ENCODE data around the gene NFE2L1.
"Not testable (repeated sequence)": the region's sequence is repeated elsewhere in the genome, so short reads cannot be mapped to it uniquely, and the experiment has no call there.

The NFE2L1 gene

GRCh38 chr17:48023400-48024148 is 24.6 kb upstream of the NFE2L1 start:
- DNase-seq, result peak; percentile 69

GRCh38 chr17:48024149-48025039 is 23.8 kb upstream of the NFE2L1 start:
- peak; percentile 63 for DNase-seq

DNA sequence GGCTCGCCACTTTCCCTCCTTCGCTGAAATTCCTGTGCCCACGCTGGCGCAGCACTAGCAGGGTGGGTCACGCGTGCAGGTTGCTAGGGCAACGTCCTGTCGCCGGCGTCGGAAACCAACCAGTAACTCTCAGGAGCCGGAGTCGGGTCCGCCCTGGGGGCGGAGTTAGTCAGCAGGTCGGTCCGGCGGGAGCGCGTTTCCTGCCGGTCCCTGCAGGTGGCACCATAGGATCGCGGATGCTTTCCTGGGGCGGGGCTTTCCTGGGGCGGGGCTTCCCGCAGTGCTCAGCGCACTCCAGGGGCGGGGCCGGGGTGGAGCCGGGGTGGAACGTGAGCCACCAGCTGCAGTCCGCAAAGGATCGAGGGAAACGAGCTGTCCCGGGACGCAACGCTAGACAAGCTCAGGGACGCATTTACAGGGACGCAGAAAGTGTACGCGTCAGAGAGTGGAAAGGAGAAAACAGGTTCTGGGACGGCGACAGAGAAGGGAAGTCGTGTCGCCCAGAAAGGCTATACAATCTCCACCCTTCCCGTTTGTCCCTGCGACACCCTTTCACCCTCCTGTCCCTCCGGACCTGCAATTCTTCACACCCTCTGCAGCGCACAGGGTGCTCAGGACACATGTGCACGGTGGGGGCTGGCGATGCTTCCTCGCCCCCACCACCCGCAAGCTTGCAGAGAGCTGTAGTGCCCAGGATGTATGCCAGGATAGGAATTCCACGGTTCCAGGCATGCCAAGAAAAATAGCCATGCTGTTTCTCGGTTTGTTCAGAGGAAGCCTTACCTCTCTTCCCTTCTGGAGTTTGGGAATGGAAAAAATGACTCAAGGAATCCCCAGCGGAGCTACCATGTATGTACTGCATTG is 22.9 kb upstream of the NFE2L1 start:
- peak; percentile 98 for DNase-seq

- DNase-seq, result no peak
Observed at GRCh38 chr17:48025904-48026501, 22.2 kb upstream of the NFE2L1 start.

DNA sequence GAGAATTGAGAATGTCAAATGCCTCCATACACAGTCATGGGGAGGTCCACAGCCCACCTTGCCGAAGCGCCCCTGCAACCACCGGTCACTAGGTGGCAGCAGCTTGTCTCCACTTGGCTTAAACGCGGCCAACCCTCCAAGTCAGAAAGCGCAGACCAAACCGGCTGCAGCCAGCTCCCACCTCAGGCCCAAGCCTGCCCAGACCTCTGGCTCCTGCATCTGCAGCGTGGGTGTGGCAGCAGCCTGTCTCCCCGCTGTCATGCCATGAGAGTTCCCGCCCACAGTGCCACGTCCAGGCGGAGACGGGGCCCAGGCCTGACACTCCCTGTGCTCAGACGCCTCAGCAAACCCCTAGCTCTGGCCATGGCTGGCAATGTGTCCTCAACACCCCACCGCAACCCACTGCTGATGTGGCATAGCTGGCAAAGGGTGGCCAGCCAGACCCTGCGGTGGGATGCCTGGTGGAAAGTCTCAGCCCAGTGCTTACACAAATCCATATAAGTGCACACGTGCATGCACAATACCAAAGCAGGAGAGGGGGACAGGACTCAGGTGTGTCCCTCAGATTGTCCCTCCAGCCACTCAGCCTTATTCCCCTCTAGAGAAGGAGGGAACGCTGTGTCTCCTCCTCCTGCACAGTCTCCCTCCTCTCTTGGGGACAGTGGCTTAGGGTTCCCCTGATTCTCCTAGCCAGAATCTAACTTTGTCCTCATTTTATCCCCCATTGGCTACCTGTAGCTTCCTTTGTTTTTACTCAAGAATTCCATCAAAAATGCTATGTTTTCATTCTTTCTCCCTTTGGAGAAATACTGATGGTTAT is 21.4 kb upstream of the NFE2L1 start:
- DNase-seq, result peak; percentile 84

- no peak for DNase-seq
Observed at GRCh38 chr17:48027322-48027981, 20.7 kb upstream of the NFE2L1 start.

- DNase-seq, result no peak
Observed at GRCh38 chr17:48028736-48029135, 19.4 kb upstream of the NFE2L1 start.

DNA sequence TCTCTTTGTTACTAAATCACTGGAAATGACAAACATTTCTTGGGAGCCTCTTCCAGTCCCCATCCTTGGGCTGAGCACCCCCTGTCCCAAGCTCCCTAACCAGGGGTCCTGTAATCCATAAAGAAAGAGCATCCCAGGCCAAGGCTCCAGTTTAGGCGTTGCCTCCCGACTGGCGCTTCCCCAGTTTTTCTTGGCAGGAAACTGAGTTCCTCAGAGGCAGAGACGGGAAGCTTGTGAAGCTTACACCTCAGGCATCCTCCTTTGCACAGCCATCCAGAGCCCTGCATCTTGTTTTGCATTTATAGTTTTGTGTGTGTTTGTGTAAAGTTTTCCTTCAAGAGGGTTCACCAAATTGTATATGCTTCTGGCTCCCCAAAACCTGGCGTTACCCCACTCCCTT is 17.6 kb upstream of the NFE2L1 start:
- no peak for DNase-seq

- DNase-seq, result no peak
Observed at GRCh38 chr17:48031966-48032365, 16.2 kb upstream of the NFE2L1 start.

DNA sequence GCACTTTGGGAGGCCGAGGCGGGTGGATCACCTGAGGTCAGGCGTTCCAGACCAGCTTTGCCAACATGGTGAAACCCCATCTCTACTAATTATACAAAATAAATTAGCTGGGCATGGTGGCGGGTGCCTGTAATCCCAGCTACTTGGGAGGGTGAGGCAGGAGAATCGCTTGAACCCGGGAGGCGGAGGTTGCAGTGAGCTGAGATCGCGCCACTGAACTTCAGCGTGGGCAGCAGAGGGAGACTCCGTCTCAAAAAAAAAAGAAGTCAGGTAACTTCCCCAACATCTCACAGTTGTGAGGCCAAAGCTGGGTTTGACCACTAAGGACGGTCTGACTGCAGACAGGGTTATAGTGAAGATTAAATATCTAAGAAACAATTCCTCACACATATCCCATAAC is 13.4 kb upstream of the NFE2L1 start:
- not testable (repeated sequence) for DNase-seq

GRCh38 chr17:48036693-48037035 is 11.5 kb upstream of the NFE2L1 start:
- no peak for DNase-seq

- DNase-seq, result peak; percentile 76
Observed at GRCh38 chr17:48037036-48037837, 10.9 kb upstream of the NFE2L1 start, which contains the start of gene COPZ2. COPZ2 (minus strand) TSS chr17:48037797; CDS start chr17:48037777, 20 bp downstream.

GRCh38 chr17:48037838-48038323 is 10.3 kb upstream of the NFE2L1 start:
- no peak for DNase-seq

DNA sequence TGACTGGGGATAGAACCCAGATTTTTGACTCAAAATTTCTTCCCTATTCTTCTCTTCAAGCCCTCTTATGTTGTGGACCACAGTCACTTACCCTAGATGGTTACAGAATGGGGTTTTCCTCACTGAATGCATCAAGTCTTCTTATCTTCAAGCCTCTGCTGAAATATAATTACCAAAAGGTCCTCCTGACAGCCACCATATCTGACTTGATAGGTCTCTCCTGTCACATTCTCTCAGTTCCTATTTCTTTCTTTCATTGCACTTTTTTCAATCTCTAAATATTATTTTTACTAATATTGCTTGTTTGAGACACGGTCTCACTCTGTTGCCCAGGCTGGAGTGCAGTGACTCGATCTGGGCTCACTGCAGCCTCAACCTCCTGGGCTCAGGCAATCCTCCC is 9.5 kb upstream of the NFE2L1 start:
- DNase-seq, result no peak

- DNase-seq, result no peak
Observed at GRCh38 chr17:48043176-48043575, 5.0 kb upstream of the NFE2L1 start.

DNA sequence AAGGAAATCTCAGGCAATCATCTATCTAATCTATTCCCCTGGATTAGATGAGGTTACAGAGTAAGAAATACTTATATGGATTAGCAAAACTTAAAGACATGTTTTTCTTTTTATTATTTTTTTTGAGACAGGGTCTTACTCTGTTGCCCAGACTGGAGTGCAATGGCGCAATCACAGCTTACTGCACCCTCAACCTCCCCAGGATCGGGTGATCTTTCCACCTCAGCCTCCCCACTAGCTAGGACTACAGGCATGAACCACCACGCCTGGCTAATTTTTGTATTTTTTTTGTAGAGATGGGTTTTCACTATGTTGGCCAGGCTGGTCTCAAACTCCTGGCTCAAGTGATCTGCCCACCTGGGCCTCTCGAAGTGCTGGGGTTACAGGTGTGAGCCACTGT is 3.3 kb upstream of the NFE2L1 start:
- no peak for DNase-seq

DNA sequence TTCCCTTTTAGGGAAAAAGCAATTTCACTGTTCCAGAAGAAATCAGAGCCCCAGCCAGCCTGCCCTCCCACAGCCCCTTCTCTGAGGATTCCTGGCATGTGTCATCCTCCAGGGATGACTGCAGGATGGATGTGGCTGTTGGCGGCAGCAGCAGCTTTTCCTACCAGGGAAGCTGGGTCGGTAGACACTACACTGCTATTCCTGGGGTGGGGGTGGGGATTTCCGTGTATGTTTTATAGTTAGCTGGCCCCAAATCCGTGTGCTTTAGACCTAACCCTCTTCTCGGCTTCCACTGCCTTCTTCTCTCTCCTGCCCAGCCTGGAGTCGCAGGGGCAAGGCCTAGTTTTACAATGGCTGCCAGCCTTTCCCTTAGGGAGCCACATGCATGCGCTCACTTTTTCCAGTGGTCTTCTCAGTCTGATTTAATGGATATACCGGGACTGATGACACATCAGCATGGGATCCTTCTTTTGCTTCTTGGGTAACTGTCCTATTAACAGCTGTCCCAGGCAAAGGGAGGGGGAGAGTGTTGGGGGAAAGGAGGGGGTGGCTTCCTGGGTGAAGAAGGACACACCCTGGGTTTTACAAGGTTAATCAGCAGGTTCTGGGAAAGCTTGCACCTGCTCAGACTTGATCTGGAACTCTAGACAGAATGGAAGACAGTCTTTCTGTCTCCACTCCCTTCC is 2.7 kb upstream of the NFE2L1 start:
- DNase-seq, result no peak

DNA sequence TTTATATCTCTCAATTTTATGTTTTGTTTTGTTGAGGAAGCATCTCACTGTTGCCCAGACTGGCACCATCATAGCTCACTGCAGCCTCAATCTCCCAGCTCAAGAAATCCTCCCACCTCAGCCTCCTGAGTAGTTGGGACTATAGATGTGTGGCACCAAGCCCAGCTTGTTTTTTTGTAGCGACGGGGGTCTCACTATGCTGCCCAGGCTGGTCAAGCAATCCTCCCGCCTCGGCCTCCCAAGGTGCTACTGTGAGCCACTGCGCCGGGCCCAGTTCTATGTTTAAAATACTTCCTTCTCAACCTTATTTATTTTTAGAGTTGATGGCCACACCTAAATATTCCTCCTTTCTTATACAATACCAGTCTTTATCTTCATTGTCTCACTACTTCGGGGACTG is 1.9 kb upstream of the NFE2L1 start:
- no peak for DNase-seq

DNA sequence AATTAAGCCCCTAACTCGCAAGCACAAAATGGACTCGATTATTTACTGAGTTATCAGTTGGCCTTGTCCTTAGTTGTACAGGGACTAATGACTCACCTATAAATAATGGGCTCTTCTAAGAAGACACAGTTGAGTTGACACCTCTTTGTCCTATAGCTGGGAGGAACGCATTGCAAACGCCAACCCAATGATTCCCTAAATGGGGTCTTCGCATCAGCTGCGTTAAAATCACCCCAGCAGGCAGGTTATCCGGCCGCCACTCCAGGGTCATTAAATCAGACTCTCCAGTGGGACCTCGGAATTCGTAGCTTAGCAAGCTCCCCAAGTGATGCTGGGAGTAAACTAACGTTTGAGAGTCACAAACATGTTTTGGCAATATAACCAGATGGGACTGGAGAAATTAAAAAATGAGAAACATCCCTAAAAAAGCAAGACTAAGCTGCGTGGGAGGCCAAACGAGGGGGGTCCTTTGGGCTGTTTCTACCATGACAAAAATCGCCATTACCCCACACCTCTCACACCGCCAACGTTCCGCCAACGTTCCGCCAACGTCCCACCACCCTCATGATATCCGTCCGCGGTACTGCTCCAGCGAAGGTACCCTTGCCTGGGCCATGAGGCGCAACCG is 932 bp upstream of the NFE2L1 start:
- no peak for DNase-seq

Measured in stimulated activated CD4-positive, alpha-beta T cell treated with anti-CD3 and anti-CD28 coated beads, Interleukin-15, amount 100 ng/mL, for 24 hours (primary cell).